K562 (cell line): Measurements from ENCODE around the gene WWOX. TPM values are rescaled to one million over a fixed set of nuclear protein-coding genes. Genes with fewer than 3 reads are reported as not detected.

Experiments
- ATAC-seq: fragments of 200-7000 bp; cut with Tn5 transposase; 3 replicates; pipeline ENCODE4 v1.9.1; 2020; ENCODE audit warnings: moderate library complexity
- BruUV-seq: library from RNA; stranded (reverse); fragments of 400-500 nt; replicated peaks from 2 replicates; lab custom pipeline; 2021; lab: Mats Ljungman, UMichigan
- CTCF ChIA-PET: fragments of 300-600 bp; formaldehyde crosslinking; extraction: SDS; loops from one replicate; lab custom pipeline; 2021; ENCODE audit warnings: low intra/inter-chr PET ratio; lab: Yijun Ruan, JAX
- POLR2A ChIA-PET: fragments of 300-600, 350-650 bp; sonication (Branson Sonifier 250); formaldehyde crosslinking; extraction: SDS; loops from one replicate; lab custom pipeline; 2021; ENCODE audit warnings: antibody characterized with exemption, inconsistent platforms; lab: Yijun Ruan, JAX
- DNase-seq, 4 experiments: peaks; one replicate each; pipeline versions ENCODE4 v3.0.0 to v3.0.0-alpha.2; 2011 to 2018; ENCODE audit warnings: low spot score in 3 of 4, mixed read lengths in 3 of 4; ENCODE audit errors: extremely low read depth in 1 of 4
- FAIRE-seq: peaks from 2 replicates; lab custom pipeline; 2011; peaks lifted over from hg19 to GRCh38; lab: Jason Lieb, UNC
- H2AFZ ChIP-seq: 2 replicates; pipeline ENCODE4 v1.6.0; 2011; ENCODE audit warnings: low read depth, low read length, control low read depth, inconsistent platforms
- H3K27ac ChIP-seq: fragments of 200-600 bp; 3 replicates; pipeline ENCODE4 v1.8.0; 2011; ENCODE audit warnings: low read depth, mild to moderate bottlenecking, control low read depth, inconsistent platforms, low read length, moderate library complexity, mixed read lengths; ENCODE audit errors: extremely low read depth
- H3K27me3 ChIP-seq, 2 experiments: fragments of 300-600 bp in 1 of 2; 2 replicates in 1 of 2; 3 replicates in 1 of 2; pipeline versions ENCODE4 v1.6.0 to v1.8.0; 2011; ENCODE audit warnings: inconsistent platforms in 2 of 2, low read length in 2 of 2, mild to moderate bottlenecking in 1 of 2, mixed read lengths in 1 of 2, moderate library complexity in 1 of 2; ENCODE audit not compliant: control insufficient read depth in 2 of 2, insufficient read depth in 2 of 2
- H3K36me3 ChIP-seq: fragments of 300-600 bp; 3 replicates; pipeline ENCODE4 v1.8.0; 2011; ENCODE audit warnings: mild to moderate bottlenecking, low read length, inconsistent platforms; ENCODE audit not compliant: control insufficient read depth, insufficient read depth
- H3K4me1 ChIP-seq, 2 experiments: fragments of 200-600 bp in 1 of 2; replicated peaks in 1 of 2; 2 replicates in 1 of 2; 3 replicates in 1 of 2; pipeline versions ENCODE4 v1.5.1 to v1.8.0; 2011; ENCODE audit warnings: inconsistent platforms in 2 of 2, low read length in 2 of 2, mild to moderate bottlenecking in 1 of 2, mixed read lengths in 1 of 2, moderate library complexity in 1 of 2; ENCODE audit not compliant: control insufficient read depth in 2 of 2, insufficient read depth in 2 of 2
- H3K4me2 ChIP-seq: 2 replicates; pipeline ENCODE4 v1.6.1; 2011; ENCODE audit warnings: low read length, control low read depth, inconsistent platforms, mixed read lengths; ENCODE audit not compliant: insufficient read depth
- H3K4me3 ChIP-seq: fragments of 200-600 bp; sonication (generic), shearing (Covaris generic); 2 replicates; pipeline ENCODE4 v1.5.1; 2016; ENCODE audit warnings: control low read depth, inconsistent platforms
- H3K79me2 ChIP-seq: fragments of 200-600 bp; 3 replicates; pipeline ENCODE4 v1.8.0; 2011; ENCODE audit warnings: low read length, inconsistent platforms; ENCODE audit not compliant: control insufficient read depth, insufficient read depth
- H3K9ac ChIP-seq, 2 experiments: 2 replicates each; pipeline versions ENCODE4 v1.6.0 to v1.6.1; 2011; ENCODE audit warnings: low read depth in 2 of 2, low read length in 2 of 2, control low read depth in 1 of 2, inconsistent platforms in 1 of 2, mild to moderate bottlenecking in 1 of 2, mixed read lengths in 1 of 2; ENCODE audit not compliant: insufficient read depth in 1 of 2
- H3K9me1 ChIP-seq: one replicate; pipeline ENCODE4 v1.6.0; 2011; ENCODE audit warnings: inconsistent platforms, mild to moderate bottlenecking, low read length, moderate library complexity; ENCODE audit not compliant: control insufficient read depth, insufficient read depth
- H3K9me3 ChIP-seq: replicated peaks from 2 replicates; pipeline ENCODE4 v1.5.1; 2011; ENCODE audit warnings: low read depth, low read length, inconsistent platforms; ENCODE audit not compliant: control insufficient read depth, insufficient read depth
- H4K20me1 ChIP-seq: replicated peaks from 2 replicates; pipeline ENCODE4 v1.6.1; 2011; ENCODE audit warnings: low read length, inconsistent platforms, mixed read lengths; ENCODE audit not compliant: control insufficient read depth, insufficient read depth
- CCAR2 ChIP-seq: fragments of 200-400 bp; formaldehyde crosslinking; IDR thresholded peaks from 2 replicates; pipeline ENCODE4 v1.6.1; 2017; ENCODE audit warnings: mild to moderate bottlenecking, low read depth, low read length
- SAP30 ChIP-seq: fragments of 200-600 bp; sonication (generic); IDR thresholded peaks from 2 replicates; pipeline ENCODE4 v1.6.1; 2012; ENCODE audit warnings: borderline replicate concordance, low read depth, mild to moderate bottlenecking, moderate library complexity, low read length, control low read depth, inconsistent platforms; ENCODE audit not compliant: insufficient read depth, poor library complexity, severe bottlenecking
- ZNF778 ChIP-seq: fragments of 450-650 bp; formaldehyde crosslinking; IDR thresholded peaks from 2 replicates; pipeline ENCODE4 v1.4.0; 2020; ENCODE audit warnings: mild to moderate bottlenecking, moderate library complexity
- WGBS: fragments of 100-300 bp; shearing (Covaris generic); methylation state at CpG from one replicate; pipeline ENCODE4 v1.1.6; 2016; ENCODE audit warnings: low coverage, mixed read lengths; ENCODE audit not compliant: insufficient coverage; ENCODE audit errors: missing lambda C conversion rate; 5-methylcytosine and 5-hydroxymethylcytosine counted together
- in situ Hi-C: fragments of 300-500 bp; cut with MboI; formaldehyde crosslinking; loops from 4 replicates; pipeline ENCODE4 v1.15.0; 2018; ENCODE audit warnings: inconsistent platforms, mixed read lengths
- intact Hi-C: fragments of 100-400 bp; cut with micrococcal nuclease; formaldehyde crosslinking; loops from 2 replicates; pipeline ENCODE4 v1.14.2; 2022
- polyA plus RNA-seq, 8 experiments: library from polyadenylated mRNA; depleted of rRNA in 4 of 8; stranded (reverse) in 5 of 8; unstranded in 3 of 8; fragments of >200 nt; fragmentation: Nextera tagmentation in 2 of 8; fragmentation: Illumina TruSeq in 1 of 8; extraction: Ambion mirVana in 2 of 8; extraction: Trizol in 1 of 8; gene quantifications; 2 replicates each; pipeline versions ENCODE4 v1.2.1 to v1.2.3, GENCODE V29; 2011 to 2014; ENCODE audit warnings: inconsistent platforms in 1 of 8, missing spikeins in 1 of 8
- total RNA-seq, 7 experiments: library from RNA; depleted of rRNA in 6 of 7; stranded (reverse); fragments of >200 nt in 6 of 7; fragmentation: Illumina TruSeq in 2 of 7; extraction: Trizol in 2 of 7; gene quantifications; 2 replicates each; pipeline versions ENCODE4 v1.2.1 to v1.2.3, GENCODE V29; 2011 to 2021; ENCODE audit warnings: low replicate concordance in 1 of 7
- TF ChIP-seq, protein P1 (sequence below): sonication (generic); formaldehyde crosslinking; IDR thresholded peaks from 2 replicates; pipeline ENCODE4 v1.8.0; 2022; ENCODE audit warnings: mild to moderate bottlenecking, missing genetic modification reagents, borderline replicate concordance

The WWOX gene
- total and polyA plus RNA-seq, 9 of the 15 experiments (the other 6 are each of a cell fraction or from before 2014, with no cell fraction given) = 1.6 to 22.7 (median 8.1) TPM

DNA sequence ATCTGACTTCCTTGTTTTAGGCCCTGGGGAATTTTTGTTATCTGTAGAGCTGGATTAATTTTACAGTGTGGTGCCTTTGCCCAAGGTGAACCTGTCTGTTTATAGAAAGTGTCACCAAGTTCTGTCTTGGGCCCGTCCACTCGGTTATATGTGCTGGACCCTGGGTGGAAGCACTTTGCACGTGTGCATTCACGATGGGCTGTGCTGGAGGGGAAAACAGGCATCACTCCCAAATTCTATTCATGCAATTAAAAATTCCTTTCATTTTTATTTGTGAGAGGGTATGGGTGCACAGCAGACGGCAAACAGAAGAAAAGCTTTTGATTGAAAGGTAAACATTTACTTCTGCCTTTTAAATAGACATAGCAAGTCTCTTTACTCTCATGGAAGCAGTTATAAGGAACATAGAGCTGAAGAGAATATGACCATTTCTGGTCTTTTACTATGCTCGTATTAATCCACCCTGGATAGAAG lies 101.2 kb downstream of the WWOX start (continued):
- TF ChIP-seq, protein P1, sequence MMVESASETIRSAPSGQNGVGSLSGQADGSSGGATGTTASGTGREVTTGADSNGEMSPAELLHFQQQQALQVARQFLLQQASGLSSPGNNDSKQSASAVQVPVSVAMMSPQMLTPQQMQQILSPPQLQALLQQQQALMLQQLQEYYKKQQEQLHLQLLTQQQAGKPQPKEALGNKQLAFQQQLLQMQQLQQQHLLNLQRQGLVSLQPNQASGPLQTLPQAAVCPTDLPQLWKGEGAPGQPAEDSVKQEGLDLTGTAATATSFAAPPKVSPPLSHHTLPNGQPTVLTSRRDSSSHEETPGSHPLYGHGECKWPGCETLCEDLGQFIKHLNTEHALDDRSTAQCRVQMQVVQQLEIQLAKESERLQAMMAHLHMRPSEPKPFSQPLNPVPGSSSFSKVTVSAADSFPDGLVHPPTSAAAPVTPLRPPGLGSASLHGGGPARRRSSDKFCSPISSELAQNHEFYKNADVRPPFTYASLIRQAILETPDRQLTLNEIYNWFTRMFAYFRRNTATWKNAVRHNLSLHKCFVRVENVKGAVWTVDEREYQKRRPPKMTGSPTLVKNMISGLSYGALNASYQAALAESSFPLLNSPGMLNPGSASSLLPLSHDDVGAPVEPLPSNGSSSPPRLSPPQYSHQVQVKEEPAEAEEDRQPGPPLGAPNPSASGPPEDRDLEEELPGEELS (CRISPR knock-in tag) = no peak
- TF ChIP-seq, all 486 proteins: peak for 0

DNA sequence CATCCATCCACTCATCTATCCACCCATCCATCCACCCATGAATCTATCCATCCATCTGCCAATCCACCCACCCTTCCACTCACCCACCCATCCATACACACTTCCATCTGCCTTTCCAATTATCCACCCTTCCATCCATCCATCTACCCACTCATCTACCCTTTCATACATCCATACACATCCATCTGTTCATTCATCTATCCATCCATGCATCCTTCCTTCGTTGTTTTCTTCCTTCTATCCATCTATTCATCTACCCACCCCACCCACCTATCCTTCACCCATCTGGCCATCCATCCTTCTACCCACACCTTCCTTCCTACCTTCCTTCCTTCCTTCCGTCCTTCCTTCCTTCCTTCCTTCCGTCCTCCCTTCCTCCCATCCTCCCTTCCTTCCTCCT lies 106.1 kb downstream of the WWOX start:
- H3K27ac ChIP-seq = no peak overlapping the region
- no TSS peak for BruUV-seq
- H3K36me3 ChIP-seq = no peaks in the 10 kb centered on the region
- no peak overlapping the region for H2AFZ ChIP-seq
- no peaks in the 10 kb centered on the region for H3K79me2 ChIP-seq
- H3K9me3 ChIP-seq = no peaks in the 10 kb centered on the region
- DNase-seq (no peak), FAIRE-seq (no peak), ATAC-seq (no peak)
- no peak overlapping the region for H3K4me2 ChIP-seq
- H3K9me1 ChIP-seq = no peaks in the 10 kb centered on the region
- in situ Hi-C loops (no loop called here), intact Hi-C loops (no loop called here)
- no peak overlapping the region for H3K4me3 ChIP-seq
- no peaks in the 10 kb centered on the region for H4K20me1 ChIP-seq
- ChIA-PET POLR2A (no interaction called here), CTCF (no interaction called here)
- H3K27me3 ChIP-seq = no peaks in the 10 kb centered on the region; a peak in 1 of 5 replicates
- WGBS = 0% methylated on average over 3 of the region's 3 CpGs
- TF ChIP-seq ZNF778 (CRISPR knock-in tag) (no peak), SAP30 (no peak), CCAR2 (no peak)
- H3K9ac ChIP-seq = no peak overlapping the region
- no peaks in the 10 kb centered on the region for H3K4me1 ChIP-seq
